Activated CD4-positive, alpha-beta memory T cell treated with anti-CD3 and anti-CD28 coated beads, Interleukin-2, amount 10 ng/mL, durations not matched to agents 7 days and 5 days (primary cell): ENCODE results near the gene DMAP1. TPM values are rescaled to one million over a fixed set of nuclear protein-coding genes. Genes with fewer than 3 reads are reported as not detected.

Source experiments
- CTCF ChIA-PET: fragments of 350-600 bp; sonication (Branson Sonifier 250); formaldehyde crosslinking; loops from one replicate; lab custom pipeline; 2021; ENCODE audit warnings: antibody characterized with exemption, inconsistent platforms; lab: Charles Lee
- POLR2A ChIA-PET: fragments of 350-600 bp; sonication (Branson Sonifier 250); formaldehyde crosslinking; loops from one replicate; lab custom pipeline; 2021; ENCODE audit warnings: antibody characterized with exemption; lab: Charles Lee
- DNase-seq: peaks from one replicate; pipeline ENCODE4 v3.0.0-alpha.2; 2020
- H3K27ac Mint-ChIP-seq: one replicate; pipeline ENCODE4 v1.8.0; 2021; ENCODE audit warnings: mild to moderate bottlenecking, mixed read lengths
- H3K27me3 Mint-ChIP-seq: one replicate; pipeline ENCODE4 v1.8.0; 2021; ENCODE audit warnings: mixed read lengths
- H3K36me3 Mint-ChIP-seq: one replicate; pipeline ENCODE4 v1.8.0; 2021; ENCODE audit warnings: low read depth, mixed read lengths
- H3K4me1 Mint-ChIP-seq: one replicate; pipeline ENCODE4 v1.8.0; 2021; ENCODE audit warnings: mixed read lengths
- H3K4me3 Mint-ChIP-seq: one replicate; pipeline ENCODE4 v1.8.0; 2021; ENCODE audit warnings: mild to moderate bottlenecking, mixed read lengths
- H3K9me3 Mint-ChIP-seq: one replicate; pipeline ENCODE4 v1.8.0; 2021; ENCODE audit warnings: mixed read lengths
- total RNA-seq, 2 experiments: library from RNA; stranded (reverse); gene quantifications; one replicate each; pipeline ENCODE4 v1.2.3, GENCODE V29; 2021

The DMAP1 gene
- total RNA-seq, 2 experiments from 2014 or later: 39.6 to 40.2 TPM

DNA sequence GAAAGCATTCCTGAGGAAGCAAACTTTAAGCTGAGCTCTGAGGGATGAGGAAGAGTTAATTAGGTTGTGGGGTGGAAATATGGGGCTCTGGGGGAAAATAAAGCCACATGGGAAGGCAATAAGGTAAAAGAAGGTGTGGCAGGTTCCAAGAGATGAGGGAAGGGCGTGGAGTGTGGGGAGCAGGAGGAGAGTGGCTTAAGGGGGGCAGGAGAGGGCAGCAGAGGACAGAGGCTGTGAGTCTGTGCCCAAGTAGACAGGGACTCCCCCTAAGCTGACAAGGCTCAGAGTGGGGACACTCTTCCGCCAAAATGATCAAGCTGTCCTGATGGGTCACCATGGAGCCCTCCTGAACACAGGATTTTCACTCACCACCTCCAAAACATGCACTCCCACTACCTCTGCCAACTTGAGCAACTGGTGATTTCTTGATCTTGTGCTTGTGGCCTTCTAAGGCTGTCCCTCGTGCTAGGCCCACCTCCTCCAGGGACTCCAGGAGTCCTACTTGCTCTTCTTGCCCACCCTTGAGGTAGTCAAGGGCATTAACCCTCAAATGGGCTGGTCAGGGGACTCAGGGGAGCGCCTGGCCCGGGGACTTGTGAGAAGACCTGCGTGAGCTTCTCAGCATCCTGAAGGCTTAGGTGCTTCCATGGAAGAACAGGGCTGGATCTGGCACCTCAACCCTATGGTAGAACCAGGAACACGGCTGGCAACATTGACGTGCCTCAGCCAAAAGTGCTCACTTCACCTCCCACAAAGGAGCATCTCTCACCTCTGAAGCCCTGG, 23.4 kb downstream of the DMAP1 start:
- H3K27ac Mint-ChIP-seq: no peak overlapping the region
- H3K4me3 Mint-ChIP-seq: no peak overlapping the region
- peaks cover 3% of the 10 kb centered on the region for H3K4me1 Mint-ChIP-seq
- no peaks in the 10 kb centered on the region for H3K9me3 Mint-ChIP-seq
- POLR2A ChIA-PET: no interaction called here
- no peak for DNase-seq
- no peaks in the 10 kb centered on the region for H3K36me3 Mint-ChIP-seq
- H3K27me3 Mint-ChIP-seq: no peaks in the 10 kb centered on the region
- CTCF ChIA-PET: interaction anchor here (1.0 to 1.5 kb wide), 2 partner anchors 20 to 22 kb away, joined by 3 to 6 read pairs; no protein-coding TSS in a partner anchor

DNA sequence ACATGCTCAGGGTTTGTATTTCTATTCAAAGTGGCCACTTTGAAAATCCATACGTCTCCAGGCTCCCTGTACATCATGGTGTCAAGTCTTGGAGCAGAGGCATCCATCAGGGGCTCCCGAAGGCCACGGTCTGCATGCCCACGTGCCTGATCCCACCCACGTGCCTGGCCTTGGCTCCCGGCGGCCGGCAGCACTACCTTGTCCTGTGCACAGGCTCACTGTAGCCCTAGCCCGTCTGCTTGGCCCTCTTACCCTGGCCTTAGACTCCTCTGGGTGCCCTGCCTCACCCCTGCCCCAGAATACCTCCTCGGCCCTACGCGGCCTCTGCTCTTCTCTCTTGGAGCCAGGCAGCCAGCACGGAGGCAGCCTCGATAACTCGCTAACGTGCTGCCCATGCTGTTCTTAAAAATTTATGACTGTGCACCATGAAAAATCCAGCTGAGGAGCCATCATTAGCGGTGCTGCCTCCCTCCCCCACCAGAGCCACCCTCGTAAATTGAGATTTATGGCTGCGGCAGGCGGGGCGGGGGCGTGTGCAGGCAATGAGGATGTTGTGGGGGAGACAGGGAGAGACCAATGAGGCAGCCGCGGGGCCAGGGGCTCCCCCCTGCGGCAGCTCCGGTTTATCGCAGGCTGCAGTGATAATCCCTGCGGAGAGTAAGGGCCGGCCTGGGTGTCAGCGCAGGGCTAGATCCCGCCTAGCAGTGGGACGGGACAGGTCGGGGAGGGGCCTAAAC, 24.6 kb downstream of the DMAP1 start:
- peaks cover 3% of the 10 kb centered on the region for H3K4me1 Mint-ChIP-seq
- no peak overlapping the region for H3K27ac Mint-ChIP-seq
- ChIA-PET CTCF (interaction anchor here (1.0 to 1.5 kb wide), 3 partner anchors 21 to 24 kb away, joined by 3 to 6 read pairs (median 3); no protein-coding TSS in a partner anchor), POLR2A (interaction anchor here (0.7 to 0.9 kb wide), 2 partner anchors 25 to 186 kb away, joined by 3 read pairs; partner anchors contain the start of gene DMAP1)
- no peaks in the 10 kb centered on the region for H3K27me3 Mint-ChIP-seq
- H3K9me3 Mint-ChIP-seq: no peaks in the 10 kb centered on the region
- H3K36me3 Mint-ChIP-seq: no peaks in the 10 kb centered on the region
- peak; percentile 25 for DNase-seq
- no peak overlapping the region for H3K4me3 Mint-ChIP-seq

DNA sequence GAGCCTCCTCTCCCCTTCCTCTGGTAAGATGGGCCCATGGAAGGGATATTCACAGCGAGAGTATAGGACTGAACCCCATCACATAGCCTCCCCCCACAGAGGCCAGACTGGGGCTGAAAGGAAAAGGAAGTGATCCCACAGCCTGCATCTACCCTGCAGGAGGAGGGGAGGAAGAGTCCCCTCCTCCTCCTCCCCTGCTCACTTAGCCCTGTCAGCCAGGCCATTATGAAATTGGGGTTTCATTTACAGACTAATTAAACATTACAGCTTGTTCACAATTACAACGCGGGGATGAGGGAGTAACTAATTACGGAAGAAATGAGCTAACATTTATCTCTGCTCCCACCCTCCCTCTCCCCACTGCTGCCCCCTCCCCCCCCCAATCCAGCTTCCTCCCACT, 25.4 kb downstream of the DMAP1 start:
- H3K27ac Mint-ChIP-seq: no peak overlapping the region
- no peaks in the 10 kb centered on the region for H3K36me3 Mint-ChIP-seq

DNA sequence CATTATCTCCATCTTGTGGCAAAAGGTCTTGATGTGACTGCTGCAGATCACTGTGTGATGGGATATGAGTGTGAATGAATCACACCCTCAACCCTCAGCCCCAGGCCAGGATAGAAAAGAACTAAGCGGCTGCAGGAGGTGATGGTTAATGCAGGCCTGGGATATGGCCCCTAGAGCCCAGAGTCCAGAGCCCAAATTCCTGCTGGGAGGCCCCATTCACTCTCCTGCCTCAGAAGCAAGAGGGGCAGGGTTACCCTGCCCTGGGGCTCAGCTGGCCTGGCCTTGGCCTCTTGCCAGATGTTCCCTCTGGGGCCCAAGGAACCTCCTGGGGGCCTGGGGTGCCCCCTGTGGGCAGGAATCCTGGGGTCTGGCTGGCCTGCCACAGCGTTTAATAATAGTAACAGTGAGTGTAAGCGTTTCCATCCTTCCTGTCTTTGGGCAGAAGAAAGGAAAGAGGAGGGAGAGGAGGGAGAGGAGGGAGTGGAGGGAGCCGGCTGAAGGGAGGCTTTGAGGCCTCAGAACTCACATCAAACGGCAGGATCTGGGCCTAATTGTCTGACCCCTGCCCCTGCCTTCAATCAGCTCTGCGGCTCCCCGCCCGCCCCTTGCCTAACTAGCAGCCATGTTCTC, 26.2 kb downstream of the DMAP1 start:
- POLR2A ChIA-PET: no interaction called here
- CTCF ChIA-PET: interaction anchor here (0.5 to 1.2 kb wide), 2 partner anchors 22 to 881 kb away, joined by 3 read pairs; partner anchors contain the start of gene CDC20
- no peak for DNase-seq

More for the DNA sequence above, 25.4 kb downstream of the DMAP1 start:
- H3K27me3 Mint-ChIP-seq: no peaks in the 10 kb centered on the region
- no peaks in the 10 kb centered on the region for H3K9me3 Mint-ChIP-seq
- CTCF ChIA-PET: interaction anchor here (0.6 to 1.2 kb wide), 2 partner anchors 23 to 421 kb away, joined by 3 to 5 read pairs; no protein-coding TSS in a partner anchor
- H3K4me3 Mint-ChIP-seq: no peak overlapping the region
- peaks cover 3% of the 10 kb centered on the region for H3K4me1 Mint-ChIP-seq
- DNase-seq: no peak
- POLR2A ChIA-PET: interaction anchor here (0.9 kb wide), 1 partner anchor 186 kb away, joined by 3 read pairs; no protein-coding TSS in a partner anchor

DNA sequence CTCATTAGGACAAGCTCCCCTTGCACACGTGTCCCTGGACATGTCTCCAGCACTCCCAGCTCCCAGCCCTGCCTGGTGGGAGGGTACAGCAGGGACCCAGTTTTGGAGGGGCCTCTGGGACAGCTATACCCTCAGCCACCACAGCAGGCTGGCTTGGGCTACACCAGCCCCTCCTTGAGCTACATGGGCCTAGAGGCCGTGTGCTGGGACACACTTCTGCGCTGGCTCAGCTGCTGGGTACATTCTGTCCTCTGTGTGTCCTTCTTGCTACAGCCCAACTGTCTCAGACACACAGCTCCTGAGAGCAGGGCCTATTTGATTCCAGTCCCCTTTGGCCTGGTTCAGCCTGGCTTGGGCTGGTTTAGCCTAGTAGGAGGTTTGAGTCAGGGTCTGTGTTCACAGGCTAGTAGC, 26.7 kb downstream of the DMAP1 start:
- H3K4me1 Mint-ChIP-seq: peaks cover 3% of the 10 kb centered on the region
- no peak overlapping the region for H3K4me3 Mint-ChIP-seq
- no peak for DNase-seq
- H3K9me3 Mint-ChIP-seq: no peaks in the 10 kb centered on the region
- no peaks in the 10 kb centered on the region for H3K36me3 Mint-ChIP-seq
- CTCF ChIA-PET: interaction anchor here (0.5 kb wide), 1 partner anchor 881 kb away, joined by 3 read pairs; the partner anchor contains the start of gene CDC20
- H3K27me3 Mint-ChIP-seq: no peaks in the 10 kb centered on the region
- POLR2A ChIA-PET: no interaction called here
- no peak overlapping the region for H3K27ac Mint-ChIP-seq

More for the DNA sequence above, 26.2 kb downstream of the DMAP1 start:
- no peak overlapping the region for H3K4me3 Mint-ChIP-seq
- H3K27ac Mint-ChIP-seq: no peak overlapping the region
- H3K36me3 Mint-ChIP-seq: no peaks in the 10 kb centered on the region
- H3K27me3 Mint-ChIP-seq: no peaks in the 10 kb centered on the region
- H3K9me3 Mint-ChIP-seq: no peaks in the 10 kb centered on the region
- H3K4me1 Mint-ChIP-seq: peaks cover 3% of the 10 kb centered on the region

DNA sequence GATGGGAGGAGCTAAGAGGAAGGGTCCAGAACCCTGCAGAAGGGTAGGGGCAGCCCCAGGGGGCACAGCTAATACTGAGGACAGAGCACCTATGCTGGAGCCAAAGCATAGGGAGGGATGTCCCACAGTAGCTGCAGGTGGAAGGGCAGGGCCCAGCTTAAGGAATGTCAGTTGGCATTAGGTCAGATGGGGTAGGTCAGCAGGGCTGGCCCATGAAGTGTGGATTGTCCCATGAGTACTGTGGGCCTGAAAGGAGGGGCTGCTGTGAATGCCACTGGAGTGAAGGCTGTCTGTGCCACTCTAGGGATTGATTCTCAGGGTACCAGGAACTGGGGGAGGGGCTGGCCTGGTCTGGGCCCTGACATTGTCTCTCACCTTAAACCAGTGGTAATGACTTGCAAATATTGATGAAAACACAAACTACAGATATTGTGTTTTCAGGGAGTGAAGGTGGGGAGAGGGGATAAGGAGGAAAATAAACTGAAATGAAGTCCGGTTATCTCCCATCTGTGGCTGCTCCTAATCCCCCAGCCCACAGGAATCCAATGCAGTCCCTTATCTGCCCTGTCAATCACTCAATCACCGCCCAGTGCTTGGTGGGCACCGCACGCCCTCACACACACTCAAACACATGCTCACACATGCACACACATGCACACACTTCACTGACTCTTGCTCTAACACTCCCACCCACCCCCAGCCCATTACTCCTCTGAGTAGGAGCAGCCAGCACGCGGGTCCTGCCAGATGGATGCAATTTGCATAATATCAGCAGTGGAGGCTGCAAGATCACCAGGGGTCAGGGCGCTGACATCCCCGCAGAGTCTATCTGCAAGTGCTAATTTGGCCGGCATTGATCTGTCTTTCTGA, 27.8 kb downstream of the DMAP1 start:
- Mint-ChIP-seq H3K4me1 (peaks cover 3% of the 10 kb centered on the region), H3K27ac (no peak overlapping the region), H3K4me3 (no peak overlapping the region), H3K9me3 (no peaks in the 10 kb centered on the region), H3K27me3 (no peaks in the 10 kb centered on the region), H3K36me3 (no peaks in the 10 kb centered on the region)
- DNase-seq: no peak
- CTCF ChIA-PET: no interaction called here
- POLR2A ChIA-PET: no interaction called here

DNA sequence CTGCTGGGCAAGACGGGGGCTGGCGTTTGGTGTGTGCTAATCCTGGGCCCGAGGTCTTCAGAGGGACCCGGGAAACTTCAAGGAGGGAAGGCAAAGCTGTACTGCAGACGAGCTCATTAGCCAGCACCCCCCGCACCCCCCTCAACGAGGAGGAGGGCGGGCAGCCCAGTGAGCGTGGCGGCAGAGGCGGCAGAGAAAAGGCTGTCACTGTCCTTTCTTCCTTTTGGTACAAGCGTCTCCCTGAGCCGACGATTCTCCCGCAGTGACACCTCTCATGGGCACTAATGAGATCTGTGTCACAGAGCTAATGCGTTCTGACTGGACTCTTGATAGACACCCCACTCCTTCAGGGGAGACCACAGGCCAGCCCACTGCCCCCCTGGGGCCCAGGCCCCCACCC, 29.5 kb downstream of the DMAP1 start:
- Mint-ChIP-seq H3K36me3 (no peaks in the 10 kb centered on the region), H3K27me3 (no peaks in the 10 kb centered on the region), H3K4me1 (peaks cover 3% of the 10 kb centered on the region), H3K9me3 (no peaks in the 10 kb centered on the region), H3K27ac (no peak overlapping the region), H3K4me3 (no peak overlapping the region)
- POLR2A ChIA-PET: no interaction called here
- CTCF ChIA-PET: no interaction called here
- no peak for DNase-seq

DNA sequence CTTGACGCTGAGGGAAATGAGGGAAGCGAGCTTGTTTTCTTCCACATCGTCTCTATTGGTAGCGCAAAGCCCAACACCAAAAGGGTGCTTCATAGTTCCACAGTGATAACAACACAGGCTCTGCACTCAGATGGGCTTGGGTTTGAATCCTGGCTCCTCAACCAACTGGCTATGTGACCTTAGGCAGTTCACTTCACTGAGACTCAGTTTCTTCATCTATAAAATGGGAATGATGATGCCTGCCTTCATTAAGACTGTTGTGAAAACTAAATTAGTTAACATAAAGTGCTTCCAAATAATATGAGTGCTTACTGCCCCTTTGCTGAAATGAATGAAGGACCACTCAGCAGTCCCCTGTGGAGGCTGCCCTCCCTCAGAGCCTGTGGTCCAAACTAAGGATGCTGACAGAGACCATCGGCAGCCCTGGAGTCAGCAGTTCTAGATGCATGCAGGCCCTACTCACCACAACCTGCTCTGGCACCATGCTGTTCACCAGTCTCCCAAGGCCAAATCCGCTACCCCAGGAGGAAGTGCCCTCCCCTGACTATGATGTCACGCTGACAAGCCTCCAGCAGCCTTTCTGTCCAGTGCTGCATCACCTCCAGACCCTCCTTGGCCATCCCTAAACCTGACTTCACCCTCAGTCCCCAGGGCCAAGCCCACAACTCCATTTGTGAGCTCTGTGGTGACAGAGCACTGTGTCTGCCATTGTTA, 30.7 kb downstream of the DMAP1 start:
- Mint-ChIP-seq H3K4me3 (no peak overlapping the region), H3K36me3 (no peaks in the 10 kb centered on the region), H3K27me3 (no peaks in the 10 kb centered on the region), H3K9me3 (no peaks in the 10 kb centered on the region), H3K27ac (no peak overlapping the region), H3K4me1 (no peaks in the 10 kb centered on the region)
- no peak for DNase-seq
- ChIA-PET CTCF (no interaction called here), POLR2A (no interaction called here)

DNA sequence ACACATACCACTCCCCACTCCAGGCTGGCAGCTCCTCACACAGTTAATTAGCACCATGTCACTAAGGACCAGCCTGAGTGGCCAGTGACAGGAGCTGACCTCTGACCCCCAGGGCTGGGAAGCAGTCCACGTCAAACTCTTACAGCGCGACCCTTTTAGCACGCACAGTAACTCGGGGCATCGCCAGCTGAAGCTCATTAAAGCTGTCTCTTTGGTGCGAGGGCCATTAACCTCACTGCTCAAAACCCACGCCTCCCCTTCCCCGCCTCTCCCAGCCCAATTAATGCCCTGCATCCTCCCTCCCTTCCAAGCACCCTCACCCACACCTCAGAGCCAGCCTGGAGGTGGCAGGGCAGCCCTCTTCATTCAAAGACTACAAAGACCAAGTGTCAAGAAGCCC, 31.7 kb downstream of the DMAP1 start:
- Mint-ChIP-seq H3K4me3 (no peak overlapping the region), H3K4me1 (no peaks in the 10 kb centered on the region), H3K27me3 (no peaks in the 10 kb centered on the region), H3K27ac (no peak overlapping the region), H3K36me3 (no peaks in the 10 kb centered on the region), H3K9me3 (no peaks in the 10 kb centered on the region)
- ChIA-PET CTCF (no interaction called here), POLR2A (no interaction called here)
- no peak for DNase-seq

DNA sequence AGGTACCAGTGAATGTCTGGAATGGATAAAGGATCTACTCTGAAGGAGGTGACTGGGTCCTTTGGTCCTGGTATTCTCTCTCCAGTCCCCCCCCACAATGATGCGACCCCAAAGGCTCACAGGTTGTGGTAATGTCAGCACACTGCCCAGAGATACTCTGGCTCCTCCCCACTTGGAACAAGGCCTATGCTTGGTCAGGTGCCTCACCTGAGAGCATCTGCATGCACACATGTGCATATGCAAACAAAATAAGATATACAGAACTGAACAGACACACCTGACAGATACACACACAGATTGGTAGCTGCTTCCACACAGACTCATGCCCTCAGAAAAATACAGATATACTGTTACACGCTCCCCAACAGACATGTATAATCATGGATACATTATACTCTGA, 33.5 kb downstream of the DMAP1 start:
- no peaks in the 10 kb centered on the region for H3K9me3 Mint-ChIP-seq
- no peaks in the 10 kb centered on the region for H3K36me3 Mint-ChIP-seq
- POLR2A ChIA-PET: no interaction called here
- CTCF ChIA-PET: no interaction called here
- no peaks in the 10 kb centered on the region for H3K4me1 Mint-ChIP-seq
- H3K4me3 Mint-ChIP-seq: no peak overlapping the region
- no peaks in the 10 kb centered on the region for H3K27me3 Mint-ChIP-seq
- H3K27ac Mint-ChIP-seq: no peak overlapping the region
- DNase-seq: no peak

DNA sequence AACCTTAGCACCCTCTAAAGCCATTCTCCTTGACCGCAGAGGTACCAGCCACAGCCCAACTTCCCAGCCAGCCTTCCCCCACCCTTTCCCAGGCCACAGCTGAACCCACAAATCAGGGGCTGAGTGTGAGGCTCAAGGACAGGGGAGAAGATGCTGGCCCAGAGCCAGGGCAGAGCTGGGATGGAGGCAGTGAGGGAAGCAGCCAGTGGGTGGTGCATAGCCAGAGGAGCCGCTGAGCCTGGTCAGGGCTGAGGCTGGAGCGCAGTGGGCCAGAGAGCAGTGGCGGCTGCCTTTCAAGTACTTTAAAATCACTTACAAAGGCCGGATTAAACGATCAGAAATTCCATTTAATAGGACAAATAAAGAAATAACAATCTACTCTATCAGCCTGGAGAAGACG, 36.3 kb downstream of the DMAP1 start:
- Mint-ChIP-seq H3K27me3 (no peaks in the 10 kb centered on the region), H3K4me1 (no peaks in the 10 kb centered on the region), H3K27ac (no peak overlapping the region), H3K36me3 (no peaks in the 10 kb centered on the region), H3K9me3 (no peaks in the 10 kb centered on the region), H3K4me3 (no peak overlapping the region)
- ChIA-PET CTCF (no interaction called here), POLR2A (no interaction called here)
- DNase-seq: no peak
